SIG-M5 treated with dmso at 0.1 percent for 504 hours (cell line): ENCODE measurements around the gene MINDY4.

Source experiments
- DNase-seq: peaks from one replicate; lab custom pipeline; 2025; ENCODE audit not compliant: unreplicated experiment; lab: John Stamatoyannopoulos, UW

The MINDY4 gene

DNA sequence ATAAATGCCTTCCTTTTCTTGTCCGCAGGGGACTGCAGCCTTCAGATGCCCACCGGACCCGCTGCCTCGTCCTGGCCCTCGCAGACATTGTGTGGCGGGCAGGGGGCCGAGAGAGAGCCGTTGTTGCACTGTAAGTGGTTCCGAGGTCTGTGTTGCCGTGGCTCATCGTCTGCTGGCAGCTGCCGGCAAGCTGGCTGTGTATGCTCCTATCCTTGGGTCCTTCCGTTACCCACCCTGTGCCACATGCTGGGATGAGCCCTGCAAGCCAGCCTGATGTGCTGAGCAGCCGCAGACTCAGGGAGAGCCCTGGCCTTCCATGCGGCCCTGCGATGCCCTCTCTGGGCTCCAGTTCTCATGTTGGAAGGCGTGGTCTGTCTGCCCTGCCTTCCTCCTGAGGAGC, 79.2 kb downstream of the MINDY4 start:
- DNase-seq: no peak

DNA sequence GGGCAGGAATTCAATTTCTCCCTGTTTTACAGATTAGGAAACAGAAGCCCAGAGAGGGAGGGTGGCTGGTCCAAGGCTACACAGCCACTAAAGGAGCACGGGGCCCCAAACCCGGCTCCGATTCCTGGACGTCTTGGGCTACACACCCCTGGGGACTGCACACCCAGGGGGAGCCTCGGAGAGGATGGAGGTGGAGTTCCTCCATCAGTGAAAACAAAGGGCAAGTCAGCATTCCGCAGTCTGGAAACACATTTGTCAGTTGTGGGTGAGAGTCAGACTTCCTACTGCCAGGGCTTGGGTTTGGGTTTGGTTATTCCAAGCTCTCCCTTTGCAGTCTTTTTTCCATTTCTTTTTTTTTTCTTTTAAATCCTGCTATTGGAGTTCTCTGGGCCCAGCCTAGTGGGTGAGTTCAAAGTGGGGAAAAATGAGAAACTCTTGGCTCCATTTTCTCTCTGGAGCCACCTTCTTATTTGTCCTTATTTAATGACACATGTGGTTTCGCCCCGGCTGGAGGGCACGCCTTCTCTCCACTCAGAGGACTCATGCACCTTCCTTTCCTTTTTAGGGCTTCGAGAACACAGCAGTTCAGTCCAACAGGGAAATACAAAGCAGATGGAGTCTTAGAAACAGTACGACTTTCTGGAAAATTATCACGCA, 80.6 kb downstream of the MINDY4 start:
- DNase-seq: no peak

GRCh38 chr7:30852308-30852684, 81.1 kb downstream of the MINDY4 start:
- DNase-seq: no peak

DNA sequence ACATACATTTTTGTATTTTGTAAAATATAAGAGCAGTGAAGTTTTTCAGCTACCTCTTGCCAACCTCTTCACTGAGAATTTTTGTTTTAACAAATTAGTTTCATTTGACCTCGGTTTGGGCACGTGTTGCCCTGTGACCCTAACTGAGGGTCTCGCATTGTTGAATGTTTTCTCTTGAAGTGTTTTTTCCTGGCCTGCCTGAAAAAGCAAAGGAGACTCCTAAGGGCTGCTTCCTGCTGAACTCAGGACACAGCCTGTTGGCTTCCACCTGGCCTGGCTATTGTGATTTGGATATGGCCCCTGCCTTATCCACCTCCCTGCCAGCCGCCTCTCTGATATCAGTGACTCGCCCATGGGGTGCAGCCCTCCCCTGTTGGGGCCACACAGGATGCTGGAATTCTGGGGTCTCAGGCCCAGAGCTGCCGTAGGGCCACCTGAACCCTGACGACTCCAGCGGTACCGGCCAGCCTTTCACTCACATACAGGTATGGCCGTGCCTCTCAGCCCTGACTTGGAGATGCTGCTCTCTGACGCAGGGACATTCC, 81.6 kb downstream of the MINDY4 start:
- no peak for DNase-seq

DNA sequence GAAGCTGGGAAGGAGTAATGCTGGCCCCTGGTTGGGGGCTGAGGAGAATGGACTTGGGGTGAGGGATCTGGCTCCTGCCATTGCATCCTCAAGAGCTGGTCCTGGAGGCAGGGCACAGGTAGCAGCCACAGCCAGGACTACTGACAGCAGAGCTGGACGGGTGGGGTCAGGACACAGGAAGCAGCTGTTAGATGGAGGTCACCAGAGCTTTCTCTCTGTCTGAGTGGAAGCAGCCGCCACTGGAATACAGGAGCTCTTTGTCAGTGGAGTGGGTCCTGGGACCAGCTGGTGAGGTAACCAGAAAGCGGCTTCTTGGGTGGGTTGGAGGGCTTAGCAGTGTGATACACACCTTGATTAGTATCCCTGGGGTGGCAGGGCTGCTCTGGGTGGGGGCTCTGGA, 82.4 kb downstream of the MINDY4 start:
- no peak for DNase-seq

DNA sequence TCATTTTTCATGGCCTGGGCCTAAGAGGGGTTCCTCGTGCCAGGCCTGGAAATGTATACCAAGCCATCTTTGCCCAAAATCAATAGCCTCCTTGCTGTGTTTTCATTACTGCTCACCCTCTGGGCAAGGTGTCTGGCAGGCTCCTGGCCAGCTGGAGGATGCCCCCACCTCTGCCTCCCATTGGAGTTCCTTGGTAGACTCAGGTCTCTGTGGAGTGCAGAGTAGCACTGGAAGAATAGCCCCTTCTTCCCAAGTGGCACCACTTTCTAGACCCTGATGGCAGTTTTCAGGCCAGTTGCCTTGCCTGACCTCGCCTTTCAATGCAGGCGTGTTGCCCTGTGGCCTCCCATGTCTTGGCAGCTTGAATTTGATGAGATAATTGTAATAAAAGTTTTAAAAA, 84.7 kb downstream of the MINDY4 start:
- no peak for DNase-seq

GRCh38 chr7:30858576-30858975, 87.4 kb downstream of the MINDY4 start:
- DNase-seq: no peak

GRCh38 chr7:30859202-30859939, 88.2 kb downstream of the MINDY4 start:
- DNase-seq: no peak

- DNase-seq: no peak
Measured at GRCh38 chr7:30859940-30860496, 88.8 kb downstream of the MINDY4 start.

GRCh38 chr7:30861612-30862011, 90.4 kb downstream of the MINDY4 start:
- DNase-seq: no peak

GRCh38 chr7:30862995-30863705, 91.9 kb downstream of the MINDY4 start:
- no peak for DNase-seq

- DNase-seq: no peak
Measured at GRCh38 chr7:30863706-30864035, 92.5 kb downstream of the MINDY4 start.

- DNase-seq: no peak
Measured at GRCh38 chr7:30864101-30864500, 92.9 kb downstream of the MINDY4 start.

- DNase-seq: no peak
Measured at GRCh38 chr7:30865076-30865475, 93.9 kb downstream of the MINDY4 start.

DNA sequence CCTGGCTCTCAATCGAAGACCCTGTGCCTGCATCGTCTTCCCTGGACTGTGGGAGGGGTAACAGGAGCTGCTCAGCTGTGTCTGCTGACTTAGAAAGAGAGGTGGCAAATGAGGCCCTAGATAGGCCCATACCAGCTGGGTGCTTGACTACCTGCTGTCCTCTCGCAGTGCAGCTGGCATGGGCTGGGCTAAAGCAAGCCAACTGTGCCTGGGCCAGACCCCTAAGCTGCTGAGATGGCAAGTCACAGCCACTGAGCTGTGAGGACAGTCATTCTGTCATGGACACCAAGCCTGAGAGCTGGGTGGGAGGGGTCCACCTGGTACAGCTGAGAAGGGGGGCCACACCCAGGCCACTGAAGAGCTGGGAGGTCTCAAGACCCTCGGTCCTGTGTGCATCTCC, 94.6 kb downstream of the MINDY4 start:
- no peak for DNase-seq

DNA sequence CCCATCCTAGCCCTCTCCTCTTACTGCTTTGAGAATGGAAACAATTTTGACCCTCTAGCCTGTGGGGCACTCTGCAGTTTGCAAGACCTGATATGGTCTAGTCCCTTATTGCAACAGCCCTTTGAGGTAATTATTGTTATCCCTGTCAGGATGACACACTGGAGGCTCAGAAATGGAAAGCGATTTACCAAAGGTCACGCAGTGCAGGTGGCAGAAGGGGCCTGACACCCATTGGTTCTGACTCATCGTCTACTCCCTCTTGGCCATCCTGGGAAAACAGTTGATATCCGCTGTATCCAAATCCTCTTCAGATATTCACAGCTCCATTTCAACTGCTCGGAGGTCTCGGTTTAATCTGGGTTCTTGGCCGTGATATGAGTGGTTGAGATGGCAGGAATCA, 95.7 kb downstream of the MINDY4 start:
- DNase-seq: no peak

DNA sequence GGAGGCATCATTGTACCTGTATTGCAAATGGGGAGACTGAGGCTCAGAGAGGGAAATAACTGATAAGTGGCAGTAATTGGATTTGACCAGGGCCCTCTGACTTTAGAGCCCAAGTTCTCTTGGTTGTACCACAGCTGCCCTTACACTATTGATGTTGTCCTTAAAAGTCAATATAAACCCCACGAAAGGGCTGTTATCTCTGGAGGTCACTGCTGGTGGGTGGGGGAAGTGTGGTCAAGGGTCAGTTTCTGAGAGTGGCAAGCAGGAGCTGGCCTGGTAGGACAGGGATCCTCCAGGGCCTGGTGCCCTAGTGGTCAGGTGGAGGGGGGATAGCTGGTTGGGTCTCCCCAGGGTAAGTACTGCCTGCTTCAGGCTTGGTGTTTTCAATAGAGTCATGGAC, 96.3 kb downstream of the MINDY4 start:
- no peak for DNase-seq

DNA sequence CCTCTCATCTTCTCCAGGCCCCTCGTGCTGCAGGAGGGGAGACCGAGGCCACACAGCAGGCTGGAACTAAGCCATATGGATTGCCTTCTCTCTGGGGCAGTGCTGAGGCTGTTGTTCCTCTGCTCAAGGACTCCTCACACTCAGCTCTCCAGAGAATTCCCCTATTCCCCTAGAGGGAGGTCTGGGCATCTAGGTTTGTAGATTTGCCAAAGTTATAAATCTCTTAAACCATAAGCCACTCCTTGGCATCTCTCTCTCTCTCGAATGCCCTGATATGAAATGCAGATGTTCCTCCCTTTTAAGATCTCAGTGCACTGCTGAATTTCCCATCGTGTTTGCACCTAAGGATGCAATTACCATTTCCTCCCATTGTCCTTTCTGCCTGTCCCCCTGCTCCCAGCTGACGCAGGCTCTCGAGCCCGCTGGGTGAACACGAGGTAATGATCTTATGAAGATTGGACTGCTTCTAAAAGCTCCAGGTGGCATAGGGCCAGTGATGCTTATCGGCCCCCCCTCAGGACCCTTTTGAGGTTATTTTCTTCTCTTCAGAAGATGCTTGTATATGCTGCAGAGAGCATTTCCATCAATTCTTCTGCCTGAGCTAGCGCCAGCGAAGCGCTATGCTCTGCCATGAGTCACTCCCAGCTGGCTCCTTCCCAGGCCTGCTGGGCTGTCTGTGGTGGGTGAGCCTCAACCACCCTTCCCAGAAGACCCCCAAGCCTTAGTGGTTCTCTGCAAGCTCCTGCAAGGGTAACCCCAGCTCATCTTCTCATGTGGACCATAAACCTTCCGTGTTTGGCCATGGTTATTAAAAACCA, 98.8 kb downstream of the MINDY4 start:
- no peak for DNase-seq

DNA sequence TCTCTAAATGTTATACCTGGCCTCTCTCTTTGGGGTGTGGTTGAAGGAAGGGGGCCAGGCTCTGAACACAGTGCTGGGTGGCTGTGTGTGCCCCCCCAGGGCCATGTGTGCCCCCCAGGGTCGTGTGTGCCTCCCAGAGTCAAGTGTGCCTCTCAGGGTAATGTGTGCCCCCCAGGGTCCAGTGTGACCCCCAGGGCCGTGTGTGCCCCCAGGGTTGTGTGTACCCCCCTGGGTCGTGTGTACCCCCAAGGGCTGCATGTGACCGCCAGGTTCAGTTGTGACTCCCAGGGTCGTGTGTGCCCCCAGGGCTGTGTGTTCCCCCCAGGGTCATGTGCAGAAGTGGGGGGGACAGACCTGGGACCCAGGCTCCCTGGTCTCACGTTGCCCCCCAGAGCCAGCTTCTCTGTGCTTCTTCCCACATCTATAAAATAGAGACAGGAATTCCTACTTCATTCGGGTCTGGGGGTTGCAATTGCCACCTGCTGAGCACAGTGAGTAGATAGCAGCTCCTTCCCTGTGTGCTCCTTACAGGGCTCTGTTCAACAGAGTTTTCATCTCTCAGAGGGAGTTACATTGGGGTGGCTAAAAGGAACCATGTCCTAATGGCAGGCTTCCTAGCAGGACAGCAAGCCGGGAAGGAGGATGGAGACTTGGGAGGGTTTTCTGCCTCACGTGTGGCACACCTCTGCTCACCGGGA, 99.8 kb downstream of the MINDY4 start:
- DNase-seq: no peak

GRCh38 chr7:30871655-30872054, 100.4 kb downstream of the MINDY4 start:
- DNase-seq: no peak
